Measurements from ENCODE around the gene CCDC120.
A peak's percentile ranks its signal among the peaks of the same experiment; 100 is the strongest.

Gene CCDC120, protein sequence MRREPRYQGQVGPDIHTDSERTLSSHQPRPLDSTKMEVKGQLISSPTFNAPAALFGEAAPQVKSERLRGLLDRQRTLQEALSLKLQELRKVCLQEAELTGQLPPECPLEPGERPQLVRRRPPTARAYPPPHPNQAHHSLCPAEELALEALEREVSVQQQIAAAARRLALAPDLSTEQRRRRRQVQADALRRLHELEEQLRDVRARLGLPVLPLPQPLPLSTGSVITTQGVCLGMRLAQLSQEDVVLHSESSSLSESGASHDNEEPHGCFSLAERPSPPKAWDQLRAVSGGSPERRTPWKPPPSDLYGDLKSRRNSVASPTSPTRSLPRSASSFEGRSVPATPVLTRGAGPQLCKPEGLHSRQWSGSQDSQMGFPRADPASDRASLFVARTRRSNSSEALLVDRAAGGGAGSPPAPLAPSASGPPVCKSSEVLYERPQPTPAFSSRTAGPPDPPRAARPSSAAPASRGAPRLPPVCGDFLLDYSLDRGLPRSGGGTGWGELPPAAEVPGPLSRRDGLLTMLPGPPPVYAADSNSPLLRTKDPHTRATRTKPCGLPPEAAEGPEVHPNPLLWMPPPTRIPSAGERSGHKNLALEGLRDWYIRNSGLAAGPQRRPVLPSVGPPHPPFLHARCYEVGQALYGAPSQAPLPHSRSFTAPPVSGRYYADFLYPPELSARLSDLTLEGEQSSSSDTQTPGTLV

DNA sequence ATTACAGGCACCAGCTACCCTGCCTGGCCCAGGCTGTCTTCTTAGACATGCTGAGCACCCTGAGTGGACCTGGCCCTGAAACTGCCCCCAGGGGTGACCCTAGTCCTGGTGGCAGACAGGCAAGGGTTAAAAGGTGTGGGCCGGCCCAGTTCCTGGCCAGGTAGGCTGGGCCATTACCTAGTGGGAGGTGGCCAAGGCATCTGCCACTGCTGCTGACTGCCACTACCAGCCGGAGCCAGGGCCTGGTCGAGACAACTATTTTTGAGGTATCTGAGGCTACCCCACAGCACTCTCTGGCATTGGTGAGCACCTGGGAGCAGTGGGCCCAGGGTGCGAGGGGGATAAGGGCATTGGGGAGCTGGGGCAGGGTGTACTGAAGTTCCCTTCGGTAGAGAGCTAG lies at the start of gene CCDC120:
Gene CCDC120, plus strand, starts transcription at position 206 of the 400 bp plus-strand sequence. CDS start 3,043 bp downstream, outside the sequence.
- DNase-seq, result no peak

DNA sequence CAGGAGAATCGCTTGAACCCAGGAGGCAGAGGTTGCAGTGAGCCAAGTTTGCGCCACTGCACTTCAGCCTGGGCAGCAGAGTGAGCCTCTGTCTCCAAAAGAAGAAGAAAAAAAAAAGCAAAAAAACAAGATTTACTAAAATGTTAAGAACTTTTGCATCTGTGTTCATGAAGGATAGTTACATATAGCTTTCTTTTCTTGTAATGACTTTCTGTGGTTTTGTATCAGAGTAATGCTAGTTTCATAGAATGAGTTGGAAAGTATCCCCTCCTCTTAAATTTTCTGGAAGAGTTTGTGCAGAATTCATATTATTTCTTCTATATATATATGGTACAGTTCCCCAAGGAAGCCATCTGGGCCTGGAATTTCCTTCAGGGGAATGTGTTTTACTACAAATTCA lies 39.7 kb upstream of the CCDC120 start:
- no peak for DNase-seq

DNA sequence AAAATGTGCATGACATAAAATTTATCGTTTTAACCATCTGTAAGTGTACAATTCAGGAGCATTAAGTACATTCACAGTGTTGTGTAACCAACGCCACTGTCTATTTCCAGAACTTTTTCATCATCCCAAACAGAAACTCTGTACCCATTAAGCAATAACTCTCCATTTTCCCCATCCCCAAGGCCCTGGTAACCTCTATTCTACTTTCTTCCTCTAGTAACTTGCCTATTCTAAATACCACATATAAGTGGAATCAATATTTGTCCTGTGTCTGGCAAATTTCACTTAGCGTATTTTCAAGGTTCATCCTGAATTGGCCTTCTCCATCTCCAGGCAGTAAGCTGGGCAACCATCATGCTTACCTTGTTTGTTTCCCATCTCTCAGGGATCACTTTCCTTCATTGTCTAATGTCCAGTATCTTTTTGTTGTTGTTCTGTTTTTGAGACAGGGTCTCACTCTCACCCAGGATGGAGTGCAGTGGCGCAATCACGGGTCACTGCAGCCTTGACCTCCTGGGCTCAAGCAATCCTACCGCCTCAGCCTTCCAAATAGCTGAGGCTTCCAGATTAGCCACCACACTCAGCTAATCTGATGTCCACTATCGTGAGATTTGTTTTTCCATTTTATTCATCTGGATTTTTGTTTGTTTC lies 39.1 kb upstream of the CCDC120 start:
- no peak for DNase-seq

DNA sequence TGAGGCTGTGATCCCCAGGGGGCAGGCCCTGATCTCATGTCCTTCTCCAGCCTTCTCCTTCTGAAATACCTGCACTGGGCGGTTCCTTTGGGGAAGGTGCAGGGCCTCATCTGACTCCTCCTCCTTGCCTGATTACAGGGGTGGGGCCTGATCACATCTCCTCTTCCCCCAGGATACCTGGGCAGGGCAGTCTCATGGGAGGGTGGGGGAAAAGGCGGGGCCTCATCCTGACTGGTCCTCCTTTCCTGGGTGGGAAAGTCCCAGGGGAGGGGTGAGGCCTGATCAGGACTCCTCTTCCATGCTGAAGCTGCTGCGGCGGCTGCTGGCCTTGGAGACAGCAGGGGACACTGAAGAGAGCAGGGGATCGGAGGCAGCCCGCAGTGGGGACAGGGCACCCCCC lies 28.9 kb upstream of the CCDC120 start:
- DNase-seq, result no peak

DNA sequence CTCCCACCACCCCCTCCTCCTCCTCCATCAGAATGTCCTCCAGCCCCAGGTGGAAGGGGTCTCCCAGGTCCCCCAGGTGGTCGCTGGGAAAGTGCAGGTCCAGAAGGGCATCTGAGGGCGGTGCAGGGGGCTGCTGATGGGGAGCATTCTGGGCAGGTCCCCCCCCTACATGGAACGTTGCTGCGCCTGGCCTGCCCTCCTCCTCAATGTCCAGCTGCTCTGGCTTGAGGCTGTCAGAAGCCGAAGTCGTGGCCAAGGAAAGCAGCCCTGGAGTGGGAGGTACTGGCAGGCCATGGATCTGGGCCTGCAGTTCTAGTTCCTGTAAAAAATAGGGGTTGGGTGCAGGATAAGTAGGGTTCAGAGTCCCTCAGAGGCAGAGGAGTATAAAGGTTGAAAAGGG lies 28.5 kb upstream of the CCDC120 start:
- DNase-seq, result no peak

DNA sequence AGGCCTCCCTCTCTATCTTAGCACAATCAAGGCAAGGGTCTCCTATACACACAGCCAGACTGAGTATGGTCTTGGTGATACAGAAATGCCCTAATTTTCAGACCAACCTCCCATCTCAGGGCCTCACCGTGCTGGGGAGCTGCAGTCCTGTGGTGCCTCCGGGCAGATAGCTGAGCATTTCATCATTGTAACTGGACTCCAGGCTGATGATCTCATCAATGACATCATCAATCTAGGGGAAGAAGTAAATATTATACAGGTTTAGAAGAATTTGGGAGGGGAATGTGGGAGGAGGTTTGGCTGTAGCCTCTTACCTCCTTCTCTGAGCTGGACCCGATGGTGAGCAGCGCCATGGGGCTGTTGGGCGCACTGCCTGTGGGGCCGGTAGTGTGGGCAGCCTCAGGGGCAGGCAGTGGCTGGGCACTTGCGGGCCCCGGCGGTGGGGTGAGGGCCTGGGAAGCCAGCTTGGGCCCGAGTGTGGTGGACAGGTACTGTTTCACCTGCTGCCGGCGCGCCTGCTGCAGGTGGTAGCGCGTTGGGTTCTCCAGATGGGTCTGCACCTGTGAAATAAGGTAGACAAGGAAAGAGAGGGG lies 20.8 kb upstream of the CCDC120 start:
- no peak for DNase-seq

DNA sequence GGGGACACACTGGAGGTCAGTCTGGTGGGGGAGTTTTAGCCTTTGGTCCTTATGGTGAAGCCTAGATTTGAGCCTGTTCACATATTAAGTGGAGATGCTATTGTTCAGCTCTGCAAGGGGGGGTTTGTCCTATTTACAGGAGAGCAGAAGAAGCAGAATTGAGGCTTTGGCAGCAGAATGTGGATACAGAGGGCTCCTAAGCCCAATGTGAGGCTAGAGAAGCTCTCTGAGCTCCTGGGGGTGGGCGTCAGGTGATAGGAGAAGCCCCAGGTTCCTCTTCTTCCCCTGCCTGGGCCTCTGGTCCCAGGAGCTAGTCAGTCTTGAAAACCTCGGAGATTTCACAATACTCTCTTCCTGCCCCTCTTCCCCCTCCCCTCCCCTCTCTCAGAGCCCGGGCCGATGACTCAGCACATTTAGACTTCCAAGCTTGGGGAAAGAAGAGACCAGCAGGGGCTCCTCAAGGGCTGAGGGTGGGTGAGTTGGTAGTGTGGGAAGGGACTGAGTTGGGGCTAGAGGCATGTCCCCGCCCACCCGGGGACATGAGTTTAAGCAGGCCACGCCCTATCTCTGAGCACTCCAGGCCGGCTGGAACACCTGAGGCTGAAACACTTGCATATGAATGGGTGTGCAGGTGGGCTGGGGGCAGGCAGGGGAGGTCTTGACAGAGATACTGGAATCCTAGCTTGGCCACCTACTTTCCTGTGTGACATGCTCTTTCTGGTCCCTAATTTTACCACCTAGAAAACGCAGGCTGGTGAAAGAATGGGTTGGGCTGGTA lies 19.0 kb upstream of the CCDC120 start:
- peak; percentile 60 for DNase-seq

DNA sequence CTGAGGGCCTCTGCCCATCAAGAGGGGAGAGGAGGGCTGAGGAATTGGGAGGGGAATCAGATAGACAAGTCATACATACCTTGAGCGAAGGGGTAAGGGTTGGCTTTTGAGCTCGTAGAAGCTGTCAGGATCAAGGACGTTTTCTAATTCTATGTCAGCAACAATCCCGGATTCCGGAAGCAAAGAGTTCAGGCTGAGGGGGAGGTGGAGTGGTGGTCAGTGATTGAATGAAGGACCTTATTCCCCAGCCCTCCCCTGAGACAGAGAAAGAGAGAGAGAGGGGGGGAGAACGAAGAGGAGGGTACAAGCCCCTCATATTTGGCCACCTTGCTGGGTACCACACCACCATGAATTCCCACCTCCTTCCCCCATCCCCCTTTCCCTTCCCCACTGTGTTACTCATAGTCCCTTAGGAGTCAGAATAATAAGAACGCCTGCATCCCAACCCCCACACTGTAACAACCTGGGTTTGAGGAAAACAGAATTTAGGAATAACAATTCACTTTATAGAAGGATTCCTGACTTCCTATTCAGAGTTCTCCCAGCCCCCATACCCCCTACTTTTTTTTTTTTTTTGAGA lies 18.3 kb upstream of the CCDC120 start:
- no peak for DNase-seq

DNA sequence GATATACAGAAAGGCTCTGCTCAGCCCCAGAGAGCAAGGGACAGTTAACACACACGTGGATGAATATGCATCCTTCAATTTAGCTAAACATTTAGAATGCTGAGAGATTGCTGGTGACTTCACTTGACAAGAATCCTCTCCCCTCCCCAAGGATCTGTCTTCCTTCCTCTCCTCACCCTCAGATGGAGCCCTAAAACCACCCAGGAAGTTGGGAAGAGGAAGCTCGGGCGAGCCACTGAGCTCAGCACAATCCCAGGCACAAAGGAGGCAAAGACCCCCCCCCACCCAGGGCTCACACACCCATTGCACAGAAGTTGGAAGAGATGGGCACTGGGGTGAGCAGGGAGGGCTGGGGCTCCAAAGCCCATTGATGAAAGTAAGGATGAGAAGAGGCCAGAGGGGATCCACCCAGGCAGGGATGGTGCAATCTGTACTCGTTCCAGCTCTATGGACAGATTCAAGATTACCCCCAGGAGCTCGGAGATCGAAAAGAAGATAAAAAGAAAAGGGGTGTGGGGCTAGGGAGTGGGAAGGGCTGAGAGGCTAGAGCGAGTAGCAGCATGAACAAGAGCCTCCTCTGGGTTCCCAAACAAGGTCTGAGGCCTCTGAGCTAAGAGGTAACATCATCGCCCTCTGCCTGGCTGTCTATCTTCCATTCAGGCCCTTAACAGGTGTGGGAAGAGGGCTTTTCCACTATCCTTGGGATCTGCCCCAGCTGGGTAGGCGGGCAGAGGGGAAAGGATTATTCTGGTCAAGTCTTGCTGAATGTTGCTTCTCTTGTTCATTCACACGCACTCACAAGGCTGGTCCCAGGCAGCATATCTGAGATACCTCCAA lies 16.8 kb upstream of the CCDC120 start:
- DNase-seq, result peak; percentile 28

DNA sequence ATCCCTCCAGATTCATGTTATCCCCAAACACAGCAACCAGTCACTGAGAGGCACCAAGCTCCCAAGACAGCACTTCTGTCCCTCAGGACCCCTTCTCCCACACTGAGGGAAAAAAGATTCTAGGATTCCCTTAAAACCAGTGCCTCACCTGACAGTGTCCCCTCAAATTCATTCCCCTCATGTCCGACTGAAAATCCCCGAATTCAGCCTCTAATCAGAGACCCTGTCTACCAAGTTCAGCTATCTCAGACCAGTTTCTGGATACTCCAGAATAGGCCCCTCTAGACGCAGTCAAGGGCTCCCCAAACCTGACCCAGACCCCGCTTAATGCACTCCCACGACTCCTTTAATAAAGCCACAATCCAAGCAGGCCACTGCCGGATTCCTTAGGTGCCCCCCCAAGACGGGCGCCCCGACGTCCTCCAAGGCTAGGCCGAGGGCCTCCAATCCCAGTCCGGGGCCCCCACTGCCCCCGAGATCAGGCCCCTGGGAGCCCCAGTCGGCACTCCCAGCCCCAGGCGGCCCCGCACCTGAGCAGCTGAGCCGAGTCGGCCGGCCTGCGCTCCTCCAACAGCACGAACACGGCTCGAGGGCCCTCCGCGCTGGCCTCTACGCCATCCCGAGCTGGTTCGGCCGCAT lies 16.1 kb upstream of the CCDC120 start:
- DNase-seq, result peak; percentile 18

DNA sequence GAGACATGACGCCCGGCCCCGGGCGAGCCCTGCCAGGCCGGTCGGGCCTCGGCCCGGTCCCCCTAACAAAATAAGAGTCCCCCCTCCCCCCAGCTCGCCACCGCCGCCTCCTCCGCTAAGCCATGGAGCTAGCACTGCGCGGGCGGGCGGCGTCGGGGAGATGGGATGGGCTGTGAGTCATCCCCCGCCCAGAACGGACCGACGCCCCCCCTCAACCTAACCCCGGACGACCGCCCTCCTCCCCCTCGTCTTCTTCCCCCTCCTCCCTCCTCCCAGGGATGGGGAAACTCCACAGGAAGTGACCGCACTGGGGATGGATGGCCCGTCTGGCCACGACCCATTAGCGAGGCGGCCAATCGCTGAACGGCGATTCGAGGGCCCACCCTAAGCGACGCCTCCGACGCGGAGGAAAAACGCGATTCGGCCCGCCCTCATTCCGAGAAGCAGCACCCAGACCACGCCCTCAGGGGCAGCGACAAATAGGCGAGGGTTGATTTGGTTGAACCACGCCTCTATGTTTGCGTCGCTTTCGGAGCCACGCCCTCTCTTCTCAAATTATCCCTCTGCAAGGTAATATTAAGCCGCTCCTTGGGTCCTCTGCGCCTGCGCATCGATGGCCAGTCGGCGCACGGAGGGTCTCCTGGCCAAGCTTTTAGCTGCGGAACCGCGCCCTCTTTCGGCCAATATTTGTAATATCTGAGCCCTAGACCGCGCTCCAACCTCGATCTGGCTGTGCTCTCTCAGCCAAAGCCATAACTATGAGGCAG lies 15.4 kb upstream of the CCDC120 start, which contains the start of gene TFE3:
Gene TFE3, minus strand, starts transcription at position 138 of the 767 bp plus-strand sequence. Its CDS starts 131 bp downstream, at position 7.
- peak; percentile 98 for DNase-seq

DNA sequence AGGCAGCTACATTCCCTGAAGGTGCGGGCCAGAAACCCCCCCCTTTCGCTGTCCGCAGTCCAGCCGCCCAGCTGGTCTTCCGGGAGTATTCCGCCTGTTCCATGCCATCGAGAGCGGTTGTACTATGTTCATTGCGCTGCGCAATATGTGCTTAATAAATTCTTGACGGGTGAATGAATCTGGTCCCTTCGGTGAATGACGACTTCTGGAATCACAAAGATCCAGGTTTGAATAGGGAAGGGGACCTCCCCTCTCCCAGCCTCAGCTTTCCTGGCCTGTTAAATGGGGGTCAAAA lies 14.9 kb upstream of the CCDC120 start:
- DNase-seq, result no peak

DNA sequence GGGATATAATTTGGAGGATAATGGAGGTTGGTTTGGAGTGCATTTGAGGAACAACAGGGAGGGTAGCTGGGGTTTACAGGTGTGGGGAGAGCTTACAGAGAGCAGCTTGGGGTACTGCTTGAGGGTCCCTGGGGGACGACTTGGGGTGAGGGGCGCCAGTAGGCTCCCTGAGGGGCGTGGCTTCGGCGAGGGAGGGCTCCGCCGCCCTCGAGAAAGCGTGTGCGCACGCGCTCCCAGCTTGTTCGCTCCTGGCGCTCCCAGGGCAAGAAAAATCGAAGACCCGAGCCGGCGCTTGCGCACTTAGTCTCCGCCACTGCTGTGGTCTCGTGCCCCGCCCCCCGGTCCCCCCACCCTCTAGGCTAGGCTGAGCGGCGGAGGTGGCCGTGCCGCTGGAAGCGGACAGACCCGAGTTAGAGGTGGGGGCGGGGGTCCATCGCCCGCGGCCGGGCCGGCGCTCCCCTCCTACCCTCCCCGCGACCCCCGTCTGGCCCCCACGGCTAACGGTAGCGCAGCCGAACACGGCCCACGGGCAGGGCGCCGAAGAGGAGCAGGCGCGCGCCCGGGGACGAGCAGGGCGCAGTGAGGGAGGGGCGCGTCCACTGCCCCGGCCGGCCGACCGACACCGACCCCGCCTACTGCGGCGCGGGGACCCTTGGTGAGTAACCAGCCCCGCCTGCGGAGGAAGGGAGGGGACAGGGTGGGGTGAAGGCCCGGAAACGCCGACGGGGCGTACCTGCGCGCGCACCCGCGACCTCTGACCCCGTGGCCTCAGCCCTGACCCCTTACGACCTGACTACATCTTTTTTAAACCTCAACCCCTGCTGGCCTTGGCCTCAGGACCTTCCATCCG lies 5.4 kb upstream of the CCDC120 start:
- peak; percentile 75 for DNase-seq

DNA sequence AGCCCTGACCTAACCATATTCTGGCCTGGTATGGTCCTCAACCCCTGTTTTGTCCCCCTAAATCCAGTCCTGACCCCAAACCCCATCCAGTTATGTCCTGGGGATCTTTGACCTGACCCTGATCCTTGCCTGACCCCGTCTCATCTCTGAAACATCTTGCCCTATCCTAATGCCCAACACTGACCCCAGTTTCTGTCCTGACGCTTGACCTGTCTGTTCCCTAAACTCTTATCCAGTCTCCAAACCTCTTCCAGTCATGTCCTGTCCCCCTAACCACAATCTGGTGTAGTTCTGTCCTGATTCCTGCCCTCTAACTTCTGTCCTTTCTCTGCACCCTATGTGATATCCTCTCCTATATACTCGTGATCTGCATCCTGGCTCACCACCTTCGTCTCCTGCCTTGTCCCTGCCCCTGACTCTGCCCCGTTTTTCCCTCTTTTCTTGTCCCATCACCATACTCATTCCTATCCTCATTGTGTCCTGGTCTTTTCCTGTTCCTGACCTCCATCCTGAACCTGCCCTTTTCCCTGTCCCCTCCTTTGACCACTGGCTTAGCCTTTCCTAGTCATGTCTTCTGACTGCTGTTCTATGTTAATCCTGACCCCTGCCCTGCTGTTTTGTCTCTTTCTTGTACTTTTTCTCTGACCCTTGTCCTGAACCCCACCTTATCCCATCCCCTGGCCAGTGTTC lies 4.6 kb upstream of the CCDC120 start:
- DNase-seq, result no peak

DNA sequence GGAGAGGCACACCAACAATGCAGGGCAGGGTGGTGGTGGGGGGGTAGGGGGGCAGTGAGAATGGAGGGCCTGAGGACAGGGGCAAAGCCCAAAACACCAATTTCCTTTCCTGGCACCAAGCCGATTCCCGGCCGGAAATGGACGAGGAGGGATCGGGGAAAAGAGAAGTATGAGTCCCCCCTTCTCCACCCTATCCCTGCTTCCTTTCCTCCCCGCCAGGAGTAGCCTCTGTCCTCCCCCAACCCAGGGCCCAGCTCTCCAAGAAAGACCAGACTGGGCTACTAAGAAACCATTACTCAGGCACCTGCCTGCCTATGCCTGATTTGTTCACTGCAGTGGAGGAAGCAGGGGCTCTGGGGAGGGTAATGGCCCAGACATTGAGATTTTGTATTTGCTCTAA lies 402 bp downstream of the CCDC120 start:
- no peak for DNase-seq

DNA sequence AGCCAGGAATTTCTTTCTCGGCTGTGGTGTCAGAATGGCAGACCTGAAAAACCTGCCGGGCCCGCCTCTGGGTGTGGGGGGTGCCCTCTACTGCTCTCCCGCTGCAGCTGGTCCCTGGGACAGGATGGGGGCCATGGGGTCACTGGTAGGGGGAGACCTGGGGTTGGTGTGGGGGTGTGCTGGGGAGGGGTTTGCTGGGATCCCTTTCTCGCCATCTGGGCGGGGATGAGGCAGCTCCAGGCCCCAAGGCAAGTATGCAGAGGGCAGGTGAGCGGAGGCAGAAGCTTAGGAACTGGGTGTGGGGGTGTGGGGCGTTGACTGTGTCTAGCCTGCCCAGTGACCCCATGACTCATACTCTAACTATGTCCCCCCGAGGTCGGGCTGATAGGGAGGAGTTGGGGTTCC lies 884 bp downstream of the CCDC120 start:
- no peak for DNase-seq

DNA sequence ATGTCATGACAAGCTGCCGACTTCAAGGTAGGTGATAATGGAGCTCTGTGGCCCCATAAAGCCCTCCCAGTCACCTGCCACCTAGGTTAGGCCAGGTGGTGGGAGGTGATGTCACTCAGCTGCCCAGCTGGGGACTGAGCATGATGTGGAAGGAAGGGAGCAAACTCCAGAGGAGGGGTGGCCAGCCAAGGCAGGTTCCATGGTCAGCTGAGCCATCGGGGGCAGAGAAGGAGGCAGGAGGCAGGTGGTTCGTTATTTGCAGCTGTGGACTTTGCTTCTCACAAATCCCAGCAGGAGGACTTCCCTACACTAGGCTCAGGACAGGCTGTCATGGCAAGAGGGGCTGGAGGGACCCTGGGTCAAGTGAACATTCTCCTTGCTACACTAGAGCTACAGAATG lies 2.1 kb downstream of the CCDC120 start:
- DNase-seq, result no peak

DNA sequence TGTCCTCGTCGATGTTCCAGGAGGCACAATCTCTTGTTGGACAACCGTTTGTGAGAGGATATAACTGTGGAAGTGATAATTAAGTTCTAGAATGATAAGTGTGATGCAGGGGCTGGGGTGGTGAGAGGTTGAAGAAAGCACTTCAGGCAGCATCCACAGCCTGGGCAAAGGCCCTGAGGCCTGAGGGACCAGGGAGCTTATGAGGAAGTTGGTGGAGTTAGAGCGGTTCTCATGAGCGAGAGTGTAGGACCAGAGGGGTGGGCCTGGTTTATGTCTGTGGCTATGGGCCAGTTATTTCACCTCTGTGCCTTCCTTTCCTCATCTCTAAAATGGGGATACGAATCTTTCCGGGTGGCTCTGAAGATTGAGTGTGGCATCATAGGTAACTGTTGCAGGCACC lies 2.7 kb downstream of the CCDC120 start:
- no peak for DNase-seq
